ENCODE data around the gene TLE2. TPM values are rescaled to one million over a fixed set of nuclear protein-coding genes. Genes with fewer than 3 reads are reported as not detected.

The TLE2 gene
- total and polyA plus RNA-seq, 2 of the 4 experiments (the other 2 are of a cell fraction) = under 0.01 to 0.41 TPM

GRCh38 chr19:2970201-2970835 is 58.8 kb downstream of the TLE2 start:
- Histone ChIP-seq H3K27me3 (ENCODE audit: control insufficient read depth, insufficient read depth, low read length) (no peaks in the 10 kb centered on the region; the same call in 1 of the 2 replicates), H3K79me1 (ENCODE audit: low read depth in 1 of 2, low read length in 2 of 2) (no peaks in the 10 kb centered on the region), H2BK5ac (ENCODE audit: low read depth, low read length, poor library complexity, severe bottlenecking) (no peak overlapping the region), H2AK5ac (ENCODE audit: low read depth, low read length) (no peak overlapping the region), H3K9ac (ENCODE audit: low read depth, low read length) (no peak overlapping the region), H3K56ac (ENCODE audit: extremely low read depth, insufficient read depth, low read length) (no peak overlapping the region), H4K8ac (ENCODE audit: low read depth in 2 of 2, low read length in 2 of 2) (no peak overlapping the region), H2BK120ac (ENCODE audit: low read depth, low read length) (no peak overlapping the region), H3K27ac (ENCODE audit: insufficient read depth, low read length) (no peak overlapping the region), H3K9me1 (ENCODE audit: insufficient read depth, low read length) (no peaks in the 10 kb centered on the region), H3K23ac (ENCODE audit: low read depth, low read length) (no peak overlapping the region), H4K91ac (ENCODE audit: insufficient read depth, low read depth, low read length) (no peak overlapping the region), H3K18ac (ENCODE audit: low read depth, low read length) (no peak overlapping the region), H3K14ac (replicated peaks; ENCODE audit: low read depth, low read length) (no peak overlapping the region), H2BK20ac (ENCODE audit: low read depth, low read length) (no peak overlapping the region), H3K9me3 (ENCODE audit: control insufficient read depth, insufficient read depth, low read length) (no peaks in the 10 kb centered on the region), H3K4ac (ENCODE audit: low read depth, low read length) (no peak overlapping the region), H3K4me2 (ENCODE audit: low read depth, low read length) (no peak overlapping the region), H2AK9ac (replicated peaks; ENCODE audit: low read depth, low read length, poor library complexity) (no peak overlapping the region), H2AFZ (replicated peaks; ENCODE audit: low read length, poor library complexity) (no peak overlapping the region), H4K5ac (ENCODE audit: low read depth, low read length) (no peak overlapping the region; the same call in 1 of the 2 replicates), H3K4me3 (ENCODE audit: insufficient read depth, low read depth, low read length) (no peak overlapping the region), H3K36me3 (ENCODE audit: control insufficient read depth, insufficient read depth, low read length) (no peaks in the 10 kb centered on the region), H2BK15ac (ENCODE audit: low read depth, low read length) (no peak overlapping the region), H4K20me1 (ENCODE audit: insufficient read depth, low read length) (no peaks in the 10 kb centered on the region), H3K4me1 (ENCODE audit: control insufficient read depth, insufficient read depth, low read length) (peaks cover 4% of the 10 kb centered on the region; the same call in 1 of the 2 replicates)
- BruUV-seq (replicated peaks) = no TSS peak
- intact Hi-C loops (cut with micrococcal nuclease) = no loop called here
- TF ChIP-seq CEBPB (IDR thresholded peaks at IDR 0.05; ENCODE audit: low read depth, low read length) = 0 out of 2 replicates have a peak, but pooled peaks have one; percentile 14
- no peak for TF ChIP-seq SMC3 (IDR thresholded peaks at IDR 0.05; ENCODE audit: low read depth, low read length)
- in situ Hi-C loops (cut with MboI; ENCODE audit: low sequenced_read_pairs) = loop anchor here (25.0 kb wide), 1 partner anchor 517 kb away; the partner anchor contains the start of genes SMIM24 and SMIM44
- POLR2A ChIA-PET (ENCODE audit: unreplicated experiment) = no interaction called here
- peak; percentile 65 for ATAC-seq (ENCODE audit: low read depth)
- dilution Hi-C loops (cut with HindIII; ENCODE audit: low sequenced_read_pairs, unreplicated experiment) = no loop called here
- CTCF ChIA-PET = no interaction called here
- DNase-seq = no peak
- WGBS, 2 experiments (ENCODE audit: extremely low coverage in 2 of 2, insufficient read length in 1 of 2) = 40% methylated on average over 1 of the region's 9 CpGs; no CpG with 5 or more reads in 1 of the 2 experiments
